Thymus (tissue), 11 donors: ENCODE measurements around the gene TTC33. TPM values are rescaled to one million over a fixed set of nuclear protein-coding genes. Genes with fewer than 3 reads are reported as not detected.
"Not testable (repeated sequence)": the region's sequence is repeated elsewhere in the genome, so short reads cannot be mapped to it uniquely, and the experiment has no call there.

Source experiments
- DNase-seq, 9 donors: peaks; one replicate each; pipeline ENCODE4 v3.0.0-alpha.2; 2013; ENCODE audit warnings: low spot score in 9 of 9, low read depth in 6 of 9, missing footprints in 1 of 9
- H3K27ac ChIP-seq, 2 donors: one replicate each; pipeline ENCODE4 v1.5.1; 2013; ENCODE audit warnings: control low read depth in 1 of 2, low read depth in 1 of 2, low read length in 1 of 2, mild to moderate bottlenecking in 1 of 2, moderate library complexity in 1 of 2
- H3K27me3 ChIP-seq, 2 donors: one replicate each; pipeline ENCODE4 v1.5.1; 2013; ENCODE audit warnings: low read length in 1 of 2; ENCODE audit not compliant: control insufficient read depth in 2 of 2, insufficient read depth in 1 of 2
- H3K36me3 ChIP-seq, 2 donors: one replicate each; pipeline ENCODE4 v1.5.1; 2013; ENCODE audit warnings: low read length in 1 of 2, mild to moderate bottlenecking in 1 of 2, moderate library complexity in 1 of 2; ENCODE audit not compliant: control insufficient read depth in 2 of 2, insufficient read depth in 2 of 2
- H3K4me1 ChIP-seq, 2 donors: one replicate each; pipeline ENCODE4 v1.5.1; 2013; ENCODE audit warnings: low read length in 2 of 2; ENCODE audit not compliant: control insufficient read depth in 2 of 2, insufficient read depth in 2 of 2
- H3K4me3 ChIP-seq, 2 donors: one replicate each; pipeline ENCODE4 v1.5.1; 2013; ENCODE audit warnings: low read length in 2 of 2, control low read depth in 1 of 2, mild to moderate bottlenecking in 1 of 2
- H3K9me3 ChIP-seq, 2 donors: one replicate each; pipeline ENCODE4 v1.5.1; 2013; ENCODE audit warnings: low read length in 1 of 2, mild to moderate bottlenecking in 1 of 2; ENCODE audit not compliant: control insufficient read depth in 2 of 2, insufficient read depth in 1 of 2
- WGBS: extraction: QIAGEN DNeasy Blood & Tissue Kit; methylation state at CpG from one replicate; pipeline ENCODE4 v1.1.7; 2013; 5-methylcytosine and 5-hydroxymethylcytosine counted together
- polyA plus RNA-seq: library from polyadenylated mRNA; stranded (reverse); fragments of 200-250 nt; gene quantifications from one replicate; pipeline ENCODE4 v1.2.3, GENCODE V29; 2013
- total RNA-seq: library from RNA; stranded (reverse); fragments of 120-200 nt; gene quantifications from one replicate; pipeline ENCODE4 v1.2.4, GENCODE V29; 2013
- donor health status: healthy.

TTC33 gene
- total and polyA plus RNA-seq, 2 donors: 13.4 to 34.5 TPM

DNA sequence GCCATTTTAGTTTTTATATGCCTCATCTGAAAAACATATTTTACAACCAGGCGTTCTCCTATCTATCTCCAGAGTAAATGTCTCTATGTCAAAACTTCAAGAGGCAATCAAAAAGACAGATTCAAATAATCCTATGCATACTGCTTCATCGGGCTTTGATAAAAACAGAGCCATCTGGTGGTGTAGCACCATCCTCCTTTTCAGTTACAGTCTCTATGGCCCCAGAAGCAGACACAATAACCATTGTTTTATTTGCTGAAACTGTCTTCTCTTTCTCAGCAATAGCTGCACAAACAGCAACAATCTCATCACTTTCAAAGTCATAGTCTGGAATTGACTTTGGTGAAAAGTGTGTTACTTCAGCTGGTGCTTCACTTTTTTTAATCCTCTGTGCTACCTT, 39.8 kb downstream of the TTC33 start:
- Histone ChIP-seq H3K9me3 (no peaks in the 10 kb centered on the region), H3K27ac (no peak overlapping the region), H3K36me3 (peaks cover 2 to 8% of the 10 kb centered on the region in 2 donors), H3K27me3 (no peaks in the 10 kb centered on the region), H3K4me1 (no peaks in the 10 kb centered on the region), H3K4me3 (no peak overlapping the region)
- 82% methylated on average over 2 of the region's 2 CpGs for WGBS
- DNase-seq: no peak

DNA sequence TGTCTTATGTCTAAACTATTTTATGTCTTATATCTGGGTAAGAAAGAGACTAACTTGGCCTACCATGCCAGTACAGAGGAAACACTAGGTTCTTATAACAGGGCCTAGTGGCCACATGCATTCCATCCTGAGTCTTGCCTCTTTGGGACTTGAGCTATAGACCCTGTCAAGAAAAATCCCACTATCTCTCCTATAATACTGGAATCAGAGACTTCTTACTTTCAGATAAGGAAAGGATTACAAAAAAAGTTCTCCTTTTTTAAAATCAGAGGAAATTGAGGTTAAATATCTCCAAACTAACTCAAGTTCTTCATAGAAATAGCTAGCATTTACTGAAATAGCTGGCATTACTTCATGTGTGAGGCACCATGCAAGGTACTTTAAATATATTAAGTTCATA, 41.8 kb downstream of the TTC33 start:
- peaks cover 0 to 4% of the 10 kb centered on the region in 2 donors for H3K36me3 ChIP-seq
- no peak overlapping the region for H3K4me3 ChIP-seq
- no peaks in the 10 kb centered on the region for H3K27me3 ChIP-seq
- no peaks in the 10 kb centered on the region for H3K9me3 ChIP-seq
- no peak for DNase-seq
- no peak overlapping the region for H3K27ac ChIP-seq
- no peaks in the 10 kb centered on the region for H3K4me1 ChIP-seq

DNA sequence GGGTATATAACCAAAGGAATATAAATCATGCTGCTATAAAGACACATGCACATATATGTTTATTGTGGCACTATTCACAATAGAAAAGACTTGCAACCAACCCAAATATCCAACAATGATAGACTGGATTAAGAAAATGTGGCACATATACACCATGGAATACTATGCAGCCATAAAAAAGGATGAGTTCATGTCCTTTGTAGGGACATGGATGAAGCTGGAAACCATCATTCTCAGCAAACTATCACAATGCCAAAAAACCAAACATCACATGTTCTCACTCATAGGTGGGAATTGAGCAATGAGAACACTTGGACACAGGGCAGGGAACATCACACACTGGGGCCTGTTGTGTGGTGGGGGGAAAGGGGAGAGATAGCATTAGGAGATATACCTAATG, 45.2 kb downstream of the TTC33 start:
- not testable (repeated sequence) for H3K27me3 ChIP-seq, H3K36me3 ChIP-seq, H3K9me3 ChIP-seq, H3K4me3 ChIP-seq, DNase-seq, H3K4me1 ChIP-seq, H3K27ac ChIP-seq

DNA sequence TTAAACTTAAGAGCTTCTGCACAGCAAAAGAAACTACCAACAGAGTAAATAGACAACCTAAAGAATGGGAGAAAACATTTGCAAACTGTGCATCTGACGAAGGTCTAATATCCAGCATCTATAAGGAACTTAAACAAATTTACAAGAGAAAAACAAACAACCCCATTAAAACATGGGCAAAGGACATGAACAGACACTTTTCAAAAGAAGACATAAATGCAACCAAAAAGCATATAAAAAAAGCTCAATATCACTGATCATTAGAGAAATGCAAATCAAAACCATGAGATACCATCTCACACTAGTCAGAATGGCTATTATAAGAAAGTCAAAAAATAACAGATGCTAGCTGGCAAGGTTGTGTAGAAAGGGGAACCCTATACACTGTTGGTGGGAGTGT, 50.3 kb downstream of the TTC33 start:
- H3K36me3 ChIP-seq, H3K27me3 ChIP-seq, H3K27ac ChIP-seq, H3K9me3 ChIP-seq, H3K4me3 ChIP-seq, DNase-seq, H3K4me1 ChIP-seq: not testable (repeated sequence)
- WGBS: 97% methylated on average over 1 of the region's 1 CpG

DNA sequence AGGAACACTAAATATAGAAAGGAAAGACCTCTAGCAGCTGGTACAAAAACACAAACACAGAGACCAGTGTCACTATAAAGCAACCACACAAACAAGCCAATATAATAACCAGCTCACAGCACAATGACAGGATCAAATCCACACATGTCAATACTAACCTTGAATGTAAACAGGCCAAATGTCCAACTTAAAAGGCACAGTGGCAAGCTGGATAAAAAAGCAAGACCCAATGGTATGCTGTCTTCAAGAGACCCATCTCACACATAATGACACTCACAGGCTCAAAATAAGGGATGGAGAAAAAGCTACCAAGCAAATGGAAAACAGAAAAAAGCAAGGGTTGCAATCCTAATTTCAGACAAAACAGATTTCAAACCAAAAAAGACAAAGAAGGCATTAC, 53.7 kb downstream of the TTC33 start:
- not testable (repeated sequence) for H3K27me3 ChIP-seq, H3K9me3 ChIP-seq, H3K36me3 ChIP-seq, H3K4me3 ChIP-seq, H3K4me1 ChIP-seq, H3K27ac ChIP-seq, DNase-seq

DNA sequence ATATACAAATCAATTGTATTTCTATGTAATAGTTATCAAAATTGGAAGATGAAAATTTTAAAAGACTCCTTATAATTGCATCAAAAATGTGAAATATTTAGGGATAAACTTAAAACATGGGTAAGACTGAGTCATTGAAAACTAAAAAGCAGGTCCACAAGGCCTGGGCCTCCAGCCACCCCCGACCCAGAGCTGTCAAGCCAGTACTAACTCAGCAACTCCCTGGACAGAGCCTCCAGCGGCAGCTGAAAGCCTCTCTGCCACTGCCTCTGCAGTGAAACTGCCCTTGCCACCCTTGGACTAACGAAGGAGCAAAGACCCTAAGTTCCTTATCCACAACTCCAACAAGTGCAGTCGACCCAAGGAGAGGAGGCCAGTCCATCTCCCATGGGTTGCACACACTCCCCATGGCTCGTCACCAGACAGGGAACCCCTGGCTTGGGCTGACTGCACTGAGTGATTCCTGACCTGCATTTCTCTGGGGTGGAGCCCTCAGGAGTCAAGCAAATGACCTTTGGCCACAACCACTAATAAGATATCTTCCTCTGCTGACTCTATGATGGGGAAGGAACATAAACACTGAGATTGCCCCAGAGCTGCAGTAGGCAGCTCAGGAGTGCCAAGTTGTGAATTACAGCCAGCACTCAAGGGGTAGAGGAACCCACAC, 55.5 kb downstream of the TTC33 start:
- no peak for DNase-seq
- no peaks in the 10 kb centered on the region for H3K4me1 ChIP-seq
- H3K4me3 ChIP-seq: no peak overlapping the region
- no peaks in the 10 kb centered on the region for H3K9me3 ChIP-seq
- no peaks in the 10 kb centered on the region for H3K27me3 ChIP-seq
- peaks cover 0 to 8% of the 10 kb centered on the region in 2 donors for H3K36me3 ChIP-seq
- no peak overlapping the region for H3K27ac ChIP-seq
- 98% methylated on average over 5 of the region's 5 CpGs for WGBS

DNA sequence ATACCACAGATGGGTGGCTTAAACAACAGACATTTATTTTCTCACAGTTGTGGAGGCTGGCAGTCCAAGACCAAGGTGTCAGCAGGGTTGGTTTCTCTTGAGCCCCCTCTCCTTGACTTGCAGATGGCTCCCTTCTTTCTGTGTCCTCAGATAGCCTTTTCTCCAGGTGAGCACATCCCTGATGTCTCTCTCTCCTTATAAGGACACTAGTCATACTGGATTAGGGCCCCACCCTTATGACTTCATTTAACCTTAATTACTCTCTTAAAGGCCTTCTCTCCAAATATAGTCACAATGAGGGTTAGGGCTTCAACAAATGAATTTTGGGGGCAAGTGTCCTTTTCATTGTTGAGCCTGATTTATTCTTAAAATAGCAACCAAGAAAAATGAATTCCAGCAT, 61.3 kb downstream of the TTC33 start:
- H3K27me3 ChIP-seq: no peaks in the 10 kb centered on the region
- DNase-seq: no peak
- H3K4me3 ChIP-seq: no peak overlapping the region
- peaks cover 18 to 38% of the 10 kb centered on the region in 2 donors for H3K36me3 ChIP-seq
- H3K27ac ChIP-seq: no peak overlapping the region
- peaks cover 0 to 2% of the 10 kb centered on the region in 2 donors for H3K4me1 ChIP-seq
- H3K9me3 ChIP-seq: no peaks in the 10 kb centered on the region

DNA sequence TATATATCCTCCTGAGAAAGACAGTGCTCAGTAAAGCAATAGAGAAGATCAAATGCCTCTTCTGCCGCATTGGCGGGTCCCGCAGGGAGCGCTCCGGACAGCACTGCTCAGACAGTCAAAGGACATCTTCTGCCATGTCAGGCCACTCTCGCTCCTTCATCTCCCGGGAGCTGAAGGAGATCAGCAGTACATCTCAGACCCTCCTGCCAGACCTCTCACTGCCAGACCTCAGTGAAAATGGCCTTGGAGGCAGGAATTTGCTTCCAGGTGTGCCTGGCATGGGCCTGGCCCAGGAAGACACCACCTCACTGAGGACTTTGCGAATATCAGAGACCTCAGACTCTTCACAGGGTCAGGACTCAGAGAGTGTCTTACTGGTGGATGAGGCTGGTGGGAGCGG, 63.9 kb downstream of the TTC33 start:
- Histone ChIP-seq H3K4me1 (peaks cover 0 to 8% of the 10 kb centered on the region in 2 donors), H3K36me3 (peaks cover 18 to 47% of the 10 kb centered on the region in 2 donors)
- 96% methylated on average over 9 of the region's 9 CpGs for WGBS

DNA sequence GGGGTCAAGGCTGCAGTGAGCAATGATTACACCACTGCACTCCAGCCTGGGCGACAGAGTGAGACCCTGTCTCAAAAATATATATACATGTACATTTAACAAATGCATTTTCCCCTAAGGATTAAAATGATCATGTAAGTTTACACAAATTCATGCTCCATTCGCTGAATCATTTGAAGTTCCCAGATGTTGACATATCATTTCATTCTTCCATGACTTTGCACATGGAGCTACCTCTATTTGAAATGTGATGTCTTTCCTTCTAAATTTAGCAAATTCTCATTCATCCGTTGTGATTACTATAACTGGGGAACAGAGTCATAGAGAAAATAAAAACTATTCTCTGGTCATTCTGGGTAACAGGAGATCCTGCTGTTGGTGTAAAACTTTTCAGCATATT, 65.5 kb downstream of the TTC33 start:
- Histone ChIP-seq H3K4me1 (peaks cover 2 to 12% of the 10 kb centered on the region in 2 donors), H3K4me3 (no peak overlapping the region), H3K27me3 (no peaks in the 10 kb centered on the region), H3K27ac (no peak overlapping the region), H3K36me3 (peaks cover 18 to 52% of the 10 kb centered on the region in 2 donors), H3K9me3 (no peaks in the 10 kb centered on the region)
- no peak for DNase-seq
- 62% methylated on average over 3 of the region's 3 CpGs for WGBS

More for the DNA sequence above, 63.9 kb downstream of the TTC33 start:
- H3K27ac ChIP-seq: no peak overlapping the region
- H3K27me3 ChIP-seq: no peaks in the 10 kb centered on the region
- no peak for DNase-seq
- no peak overlapping the region for H3K4me3 ChIP-seq
- no peaks in the 10 kb centered on the region for H3K9me3 ChIP-seq

DNA sequence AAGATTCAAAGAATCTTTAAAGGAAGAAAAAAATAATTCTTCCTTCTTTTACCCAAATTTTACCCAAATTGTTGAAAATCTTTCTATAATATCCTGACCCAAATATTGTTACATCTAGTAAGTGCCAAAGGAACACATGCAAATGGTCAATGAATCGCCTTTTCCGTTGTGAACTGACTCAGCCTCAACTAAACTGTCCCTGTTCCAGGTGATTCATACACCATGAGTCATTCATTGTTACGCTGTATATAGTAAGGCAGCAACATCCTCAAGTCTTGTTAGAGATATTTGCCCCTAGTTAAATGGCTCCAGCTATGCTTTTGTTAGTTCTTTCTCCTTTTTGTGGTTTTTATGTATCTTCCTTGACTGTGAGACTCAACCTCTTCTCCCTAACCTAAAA, 66.3 kb downstream of the TTC33 start:
- 62% methylated on average over 3 of the region's 3 CpGs for WGBS
- Histone ChIP-seq H3K27me3 (no peaks in the 10 kb centered on the region), H3K4me3 (no peak overlapping the region), H3K36me3 (peaks cover 15 to 49% of the 10 kb centered on the region in 2 donors), H3K4me1 (peaks cover 2 to 12% of the 10 kb centered on the region in 2 donors), H3K27ac (no peak overlapping the region), H3K9me3 (no peaks in the 10 kb centered on the region)
- no peak for DNase-seq
